ENCODE results near the gene TRMT44. TPM values are rescaled to one million over a fixed set of nuclear protein-coding genes. Genes with fewer than 3 reads are reported as not detected.

TRMT44 gene
- polyA plus RNA-seq, 1 donor (not counting 4 experiments of a cell fraction or from before 2014, with no cell fraction given), result 8.8 TPM

DNA sequence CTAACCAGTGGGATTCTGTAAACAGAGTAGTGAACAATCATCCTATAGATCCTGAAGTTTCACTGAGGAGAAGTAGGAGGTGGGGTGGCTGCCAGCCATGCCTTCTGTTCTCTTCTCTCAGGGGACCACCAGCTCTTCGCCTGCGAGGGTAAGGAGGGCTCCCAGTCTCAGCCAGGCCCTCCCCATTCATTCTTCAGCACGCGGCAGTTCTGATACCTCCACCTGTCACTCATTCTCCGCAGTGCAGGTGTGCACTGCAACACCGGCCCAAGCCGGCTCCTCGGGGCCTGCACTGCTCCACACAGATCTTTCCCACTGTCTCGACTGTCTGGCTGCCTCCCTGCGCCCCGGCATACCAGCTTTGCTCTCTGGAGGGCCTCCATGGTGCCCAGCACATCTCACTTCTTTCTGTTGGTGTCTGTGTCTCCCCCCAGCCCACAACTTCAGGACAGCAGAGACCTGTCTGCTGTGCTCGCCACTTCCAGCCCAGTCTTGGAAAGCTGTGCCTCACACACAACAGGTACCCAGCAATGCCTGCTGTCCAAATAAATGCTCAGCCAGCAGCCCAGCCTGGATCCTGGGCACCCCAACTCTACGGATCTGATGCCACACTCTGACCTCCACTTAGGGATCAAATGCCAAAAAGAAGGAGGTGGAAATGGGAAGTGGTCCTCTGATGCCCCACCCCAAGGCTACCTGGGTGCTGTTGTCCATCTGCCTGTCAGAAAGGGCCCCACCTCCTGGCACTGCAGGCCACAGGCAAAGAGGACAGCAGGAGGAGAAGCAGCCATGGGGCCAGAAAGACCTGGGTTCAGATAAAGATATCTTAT, 29.0 kb upstream of the TRMT44 start:
- H3K9me1 ChIP-seq (ENCODE audit: control insufficient read depth, extremely low read depth, insufficient read depth, low read length), result no peaks in the 10 kb centered on the region
- H3K4me1 ChIP-seq (ENCODE audit: control insufficient read depth, extremely low read depth, insufficient read depth, low read length), result no peaks in the 10 kb centered on the region
- H3K27me3 ChIP-seq (ENCODE audit: control insufficient read depth, extremely low read depth, insufficient read depth, low read length), result no peaks in the 10 kb centered on the region
- dilution Hi-C loops (cut with MboI; ENCODE audit: extremely low pct_ligation_motif_present, low sequenced_read_pairs), result loop anchor here (25.0 kb wide), 1 partner anchor 149 kb away; the partner anchor contains the start of gene HTRA3
- no peak overlapping the region for H2AFZ ChIP-seq (ENCODE audit: control insufficient read depth, low read length)
- H3K4me3 ChIP-seq (ENCODE audit: control insufficient read depth in 2 of 3, extremely low read depth in 1 of 3, insufficient read depth in 2 of 3, low read depth in 1 of 3, low read length in 3 of 3), result no peak overlapping the region
- TF ChIP-seq EZH2 (IDR thresholded peaks at IDR 0.05; ENCODE audit: low read length), result no peak
- TF ChIP-seq, protein P1, sequence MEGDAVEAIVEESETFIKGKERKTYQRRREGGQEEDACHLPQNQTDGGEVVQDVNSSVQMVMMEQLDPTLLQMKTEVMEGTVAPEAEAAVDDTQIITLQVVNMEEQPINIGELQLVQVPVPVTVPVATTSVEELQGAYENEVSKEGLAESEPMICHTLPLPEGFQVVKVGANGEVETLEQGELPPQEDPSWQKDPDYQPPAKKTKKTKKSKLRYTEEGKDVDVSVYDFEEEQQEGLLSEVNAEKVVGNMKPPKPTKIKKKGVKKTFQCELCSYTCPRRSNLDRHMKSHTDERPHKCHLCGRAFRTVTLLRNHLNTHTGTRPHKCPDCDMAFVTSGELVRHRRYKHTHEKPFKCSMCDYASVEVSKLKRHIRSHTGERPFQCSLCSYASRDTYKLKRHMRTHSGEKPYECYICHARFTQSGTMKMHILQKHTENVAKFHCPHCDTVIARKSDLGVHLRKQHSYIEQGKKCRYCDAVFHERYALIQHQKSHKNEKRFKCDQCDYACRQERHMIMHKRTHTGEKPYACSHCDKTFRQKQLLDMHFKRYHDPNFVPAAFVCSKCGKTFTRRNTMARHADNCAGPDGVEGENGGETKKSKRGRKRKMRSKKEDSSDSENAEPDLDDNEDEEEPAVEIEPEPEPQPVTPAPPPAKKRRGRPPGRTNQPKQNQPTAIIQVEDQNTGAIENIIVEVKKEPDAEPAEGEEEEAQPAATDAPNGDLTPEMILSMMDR (optimal IDR thresholded peaks at IDR 0.05 in 1 of 3, IDR thresholded peaks at IDR 0.05 in 1 of 3, conservative IDR thresholded peaks at IDR 0.05 in 1 of 3; ENCODE audit: extremely low read depth in 1 of 3, insufficient read depth in 2 of 3, low read length in 3 of 3), result no peak
- H3K79me2 ChIP-seq (ENCODE audit: control insufficient read depth, insufficient read depth, low read length), result no peaks in the 10 kb centered on the region
- no peak for FAIRE-seq
- DNase-seq (ENCODE audit: low read depth, low spot score), result no peak
- no peaks in the 10 kb centered on the region for H4K20me1 ChIP-seq (ENCODE audit: control insufficient read depth, extremely low read depth, insufficient read depth, low read length)
- no peaks in the 10 kb centered on the region for H3K9me3 ChIP-seq (ENCODE audit: control insufficient read depth, low read depth, low read length)
- H3K36me3 ChIP-seq (ENCODE audit: control insufficient read depth in 2 of 2, extremely low read depth in 1 of 2, insufficient read depth in 2 of 2, low read length in 2 of 2), result peaks cover 0 to 17% of the 10 kb centered on the region in 2 experiments
- H3K4me2 ChIP-seq (ENCODE audit: control insufficient read depth, extremely low read depth, insufficient read depth, low read depth, low read length), result no peak overlapping the region
- no peak overlapping the region for H3K9ac ChIP-seq (ENCODE audit: control insufficient read depth, extremely low read depth, insufficient read depth, low read length)
- no peak overlapping the region for H3K27ac ChIP-seq (ENCODE audit: control insufficient read depth, insufficient read depth, low read length)

DNA sequence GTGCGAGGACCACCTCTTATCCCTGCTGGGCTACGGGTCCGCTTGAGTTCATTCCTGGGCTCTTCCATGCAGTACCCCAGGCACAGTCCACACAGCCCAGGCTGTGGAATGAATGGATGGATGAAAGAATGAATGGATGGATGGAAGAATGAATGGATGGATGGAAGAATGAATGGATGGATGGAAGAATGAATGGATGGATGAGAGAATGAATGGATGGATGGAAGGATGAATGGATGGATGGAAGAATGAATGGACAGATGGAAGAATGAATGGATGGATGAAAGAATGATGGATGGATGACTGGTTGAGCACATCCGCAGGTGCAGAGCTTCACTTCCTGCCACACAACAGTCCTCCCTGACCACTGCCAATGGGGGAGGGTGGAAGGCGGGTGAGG, 28.3 kb upstream of the TRMT44 start:
- TF ChIP-seq, protein P1 (optimal IDR thresholded peaks at IDR 0.05 in 1 of 3, IDR thresholded peaks at IDR 0.05 in 1 of 3, conservative IDR thresholded peaks at IDR 0.05 in 1 of 3; ENCODE audit: extremely low read depth in 1 of 3, insufficient read depth in 2 of 3, low read length in 3 of 3), result no peak
- no peak for TF ChIP-seq EZH2 (IDR thresholded peaks at IDR 0.05; ENCODE audit: low read length)
- FAIRE-seq (no peak), DNase-seq (ENCODE audit: low read depth, low spot score) (no peak)
- no peak overlapping the region for H3K27ac ChIP-seq (ENCODE audit: control insufficient read depth, insufficient read depth, low read length)
- no peak overlapping the region for H3K9ac ChIP-seq (ENCODE audit: control insufficient read depth, extremely low read depth, insufficient read depth, low read length)
- dilution Hi-C loops (cut with MboI; ENCODE audit: extremely low pct_ligation_motif_present, low sequenced_read_pairs), result loop anchor here (25.0 kb wide), 1 partner anchor 150 kb away; the partner anchor contains the start of gene HTRA3
- no peaks in the 10 kb centered on the region for H3K79me2 ChIP-seq (ENCODE audit: control insufficient read depth, insufficient read depth, low read length)
- H3K27me3 ChIP-seq (ENCODE audit: control insufficient read depth, extremely low read depth, insufficient read depth, low read length), result no peaks in the 10 kb centered on the region
- H3K4me3 ChIP-seq (ENCODE audit: control insufficient read depth in 2 of 3, extremely low read depth in 1 of 3, insufficient read depth in 2 of 3, low read depth in 1 of 3, low read length in 3 of 3), result no peak overlapping the region
- H3K9me1 ChIP-seq (ENCODE audit: control insufficient read depth, extremely low read depth, insufficient read depth, low read length), result no peaks in the 10 kb centered on the region
- peaks cover 0 to 17% of the 10 kb centered on the region in 2 experiments for H3K36me3 ChIP-seq (ENCODE audit: control insufficient read depth in 2 of 2, extremely low read depth in 1 of 2, insufficient read depth in 2 of 2, low read length in 2 of 2)
- no peaks in the 10 kb centered on the region for H3K4me1 ChIP-seq (ENCODE audit: control insufficient read depth, extremely low read depth, insufficient read depth, low read length)
- H4K20me1 ChIP-seq (ENCODE audit: control insufficient read depth, extremely low read depth, insufficient read depth, low read length), result no peaks in the 10 kb centered on the region
- no peak overlapping the region for H3K4me2 ChIP-seq (ENCODE audit: control insufficient read depth, extremely low read depth, insufficient read depth, low read depth, low read length)
- H3K9me3 ChIP-seq (ENCODE audit: control insufficient read depth, low read depth, low read length), result no peaks in the 10 kb centered on the region
- H2AFZ ChIP-seq (ENCODE audit: control insufficient read depth, low read length), result no peak overlapping the region
